HCT116 (cell line): ENCODE measurements around the gene SLC35G4. TPM values are rescaled to one million over a fixed set of nuclear protein-coding genes. Genes with fewer than 3 reads are reported as not detected.

Experiments used
- ATAC-seq: fragments of 200-7000 bp; cut with Tn5 transposase; 2 replicates; pipeline ENCODE4 v1.9.1; 2020; ENCODE audit warnings: mild to moderate bottlenecking, moderate library complexity
- BruUV-seq: library from RNA; stranded (reverse); fragments of 400-500 nt; replicated peaks from 2 replicates; lab custom pipeline; 2021; lab: Mats Ljungman, UMichigan
- CTCF ChIA-PET: fragments of 300-600 bp; sonication (Branson Sonifier 250); formaldehyde crosslinking; loops from one replicate; lab custom pipeline; 2021; ENCODE audit warnings: antibody characterized with exemption; lab: Charles Lee
- POLR2A ChIA-PET: fragments of 300-600, 350-600 bp; sonication (Branson Sonifier 250); formaldehyde crosslinking; loops from one replicate; lab custom pipeline; 2021; ENCODE audit warnings: antibody characterized with exemption; lab: Charles Lee
- RAD21 ChIA-PET, 2 experiments: fragments of 300-600 bp; sonication (Branson Sonifier 250); formaldehyde crosslinking; loops; one replicate each; lab custom pipeline; 2023; ENCODE audit warnings: low total read pairs in 2 of 2; ENCODE audit not compliant: uncharacterized antibody in 2 of 2, unreplicated experiment in 2 of 2, low non-redundant PET in 1 of 2; lab: Charles Lee
- DNase-seq: peaks from one replicate; pipeline ENCODE4 v3.0.0-alpha.2; 2010; ENCODE audit warnings: low read depth, low spot score
- H2AFZ ChIP-seq: fragments of 200-600 bp; shearing (Covaris generic), sonication (generic); 2 replicates; pipeline ENCODE4 v1.6.1; 2017; ENCODE audit warnings: low read depth, mixed run types, mixed read lengths, antibody characterized with exemption, low read length; ENCODE audit not compliant: poor library complexity, severe bottlenecking
- H3K27ac ChIP-seq: 2 replicates; pipeline ENCODE4 v1.5.1; 2012; ENCODE audit warnings: low read depth, low read length
- H3K27me3 ChIP-seq: fragments of 200-600 bp; sonication (generic); 2 replicates; pipeline ENCODE4 v1.6.1; 2016; ENCODE audit warnings: mixed run types, low read length, mixed read lengths; ENCODE audit not compliant: insufficient read depth
- H3K36me3 ChIP-seq, 2 experiments: fragments of 200-500 bp in 1 of 2; fragments of 200-600 bp in 1 of 2; sonication (Bioruptor generic) in 1 of 2; sonication (generic) in 1 of 2; 2 replicates each; pipeline versions ENCODE4 v1.5.1 to v1.6.1; 2014 to 2016; ENCODE audit warnings: low read length in 2 of 2, inconsistent platforms in 1 of 2, mixed read lengths in 1 of 2, mixed run types in 1 of 2; ENCODE audit not compliant: insufficient read depth in 2 of 2, control insufficient read depth in 1 of 2
- H3K4me1 ChIP-seq, 2 experiments: fragments of 200-600 bp in 1 of 2; sonication (generic) in 1 of 2; 2 replicates each; pipeline versions ENCODE4 v1.5.1 to v1.6.1; 2012 to 2017; ENCODE audit warnings: low read length in 2 of 2, inconsistent platforms in 1 of 2, mild to moderate bottlenecking in 1 of 2, mixed read lengths in 1 of 2, mixed run types in 1 of 2, moderate library complexity in 1 of 2; ENCODE audit not compliant: insufficient read depth in 2 of 2, control insufficient read depth in 1 of 2
- H3K4me2 ChIP-seq: fragments of 200-600 bp; sonication (generic); 2 replicates; pipeline ENCODE4 v1.6.1; 2017; ENCODE audit warnings: mixed run types, low read length, mixed read lengths
- H3K4me3 ChIP-seq, 2 experiments: fragments of 200-600 bp in 1 of 2; sonication (generic) in 1 of 2; replicated peaks in 1 of 2; 2 replicates each; pipeline ENCODE4 v1.5.1; 2011 to 2016; ENCODE audit warnings: low read length in 2 of 2, control low read depth in 1 of 2, low read depth in 1 of 2, mild to moderate bottlenecking in 1 of 2, mixed read lengths in 1 of 2, mixed run types in 1 of 2
- H3K79me2 ChIP-seq: fragments of 200-600 bp; sonication (generic); 2 replicates; pipeline ENCODE4 v1.6.1; 2017; ENCODE audit warnings: mild to moderate bottlenecking, mixed run types, low read length, moderate library complexity, mixed read lengths; ENCODE audit not compliant: insufficient read depth
- H3K9ac ChIP-seq: fragments of 200-600 bp; sonication (generic); 2 replicates; pipeline ENCODE4 v1.6.1; 2016; ENCODE audit warnings: low read length, mixed read lengths
- H3K9me2 ChIP-seq: fragments of 200-600 bp; sonication (generic), shearing (Covaris generic); 2 replicates; pipeline ENCODE4 v1.6.1; 2017; ENCODE audit warnings: mixed run types, mild to moderate bottlenecking, moderate library complexity; ENCODE audit not compliant: insufficient read depth
- H3K9me3 ChIP-seq, 2 experiments: fragments of 200-500 bp in 1 of 2; fragments of 200-600 bp in 1 of 2; sonication (Bioruptor generic) in 1 of 2; sonication (generic) in 1 of 2; 2 replicates each; pipeline ENCODE4 v1.6.1; 2014 to 2017; ENCODE audit warnings: low read length in 2 of 2, mixed read lengths in 2 of 2, inconsistent platforms in 1 of 2, low read depth in 1 of 2, mild to moderate bottlenecking in 1 of 2, mixed run types in 1 of 2, moderate library complexity in 1 of 2; ENCODE audit not compliant: control insufficient read depth in 1 of 2, insufficient read depth in 1 of 2
- H4K20me1 ChIP-seq: fragments of 200-600 bp; sonication (generic), shearing (Covaris generic); 2 replicates; pipeline ENCODE4 v1.6.1; 2017; ENCODE audit warnings: mixed run types, mild to moderate bottlenecking, moderate library complexity; ENCODE audit not compliant: insufficient read depth
- ATF3 ChIP-seq: IDR thresholded peaks from 2 replicates; pipeline ENCODE4 v1.6.1; 2012
- EGR1 ChIP-seq: IDR thresholded peaks from 2 replicates; pipeline ENCODE4 v1.6.1; 2012; ENCODE audit warnings: low read depth
- ELF1 ChIP-seq: IDR thresholded peaks from 2 replicates; pipeline ENCODE4 v1.6.1; 2012; ENCODE audit warnings: low read depth, borderline replicate concordance
- EZH2phosphoT487 ChIP-seq: fragments of 200-600 bp; IDR thresholded peaks from 2 replicates; pipeline ENCODE4 v1.6.1; 2018; ENCODE audit warnings: antibody characterized with exemption, borderline replicate concordance
- FOSL1 ChIP-seq: IDR thresholded peaks from 2 replicates; pipeline ENCODE4 v1.6.1; 2012; ENCODE audit warnings: low read depth
- MAX ChIP-seq: IDR thresholded peaks from 2 replicates; pipeline ENCODE4 v1.6.1; 2012
- POLR2A ChIP-seq: IDR thresholded peaks from 2 replicates; pipeline ENCODE4 v1.7.0; 2011; ENCODE audit warnings: borderline replicate concordance; ENCODE audit not compliant: insufficient read depth, insufficient read length; ENCODE audit errors: extremely low read depth
- RAD21 ChIP-seq: IDR thresholded peaks from 2 replicates; pipeline ENCODE4 v1.6.1; 2012; ENCODE audit warnings: low read depth, mild to moderate bottlenecking
- REST ChIP-seq: IDR thresholded peaks from 2 replicates; pipeline ENCODE4 v1.6.1; 2012; ENCODE audit warnings: low read depth
- SRF ChIP-seq: IDR thresholded peaks from 2 replicates; pipeline ENCODE4 v1.6.1; 2012; ENCODE audit warnings: low read depth
- YY1 ChIP-seq: IDR thresholded peaks from 2 replicates; pipeline ENCODE4 v1.6.1; 2011; ENCODE audit warnings: low read length, low read depth, moderate library complexity, mild to moderate bottlenecking; ENCODE audit not compliant: insufficient replicate concordance; ENCODE audit errors: extremely low read depth
- ZBTB33 ChIP-seq: IDR thresholded peaks from 2 replicates; pipeline ENCODE4 v1.6.1; 2011; ENCODE audit warnings: mild to moderate bottlenecking, low read length, moderate library complexity; ENCODE audit not compliant: insufficient replicate concordance; ENCODE audit errors: extremely low read depth
- ZNF274 ChIP-seq: fragments of 200-500 bp; sonication (Bioruptor generic); IDR thresholded peaks from 2 replicates; pipeline ENCODE4 v1.6.1; 2014; ENCODE audit warnings: mild to moderate bottlenecking, low read depth, low read length, inconsistent platforms
- intact Hi-C: fragments of 100-400 bp; cut with micrococcal nuclease; formaldehyde crosslinking; loops from 2 replicates; pipeline ENCODE4 v1.10.0; 2022
- total RNA-seq: library from RNA; stranded (reverse); gene quantifications from one replicate; pipeline ENCODE4 v1.2.1, GENCODE V29; 2021; ENCODE audit not compliant: unreplicated experiment

Gene SLC35G4
- total RNA-seq, 1 experiment from 2014 or later: not detected

- Histone ChIP-seq H3K36me3 (no peaks in the 10 kb centered on the region), H3K4me2 (no peak overlapping the region), H3K4me3 (no peak overlapping the region), H3K9me2 (no peaks in the 10 kb centered on the region), H3K9ac (no peak overlapping the region), H3K27ac (no peak overlapping the region), H3K79me2 (no peaks in the 10 kb centered on the region), H4K20me1 (no peaks in the 10 kb centered on the region), H3K9me3 (no peaks in the 10 kb centered on the region), H3K27me3 (peaks cover 61% of the 10 kb centered on the region), H3K4me1 (0 out of 4 replicates have a peak, but pooled peaks cover 0 to under 1% of the 10 kb centered on the region in 2 experiments), H2AFZ (no peak overlapping the region)
- ATAC-seq: no peak
- POLR2A ChIA-PET: no interaction called here
- intact Hi-C loops: loop anchor here (10.0 kb wide), 1 partner anchor 57 kb away; no protein-coding TSS in a partner anchor
- RAD21 ChIA-PET: no interaction called here
- no peak for DNase-seq
- TF ChIP-seq ZNF274 (no peak), MAX (no peak), REST (no peak), ATF3 (no peak), FOSL1 (no peak), EGR1 (no peak), ZBTB33 (no peak), YY1 (no peak), SRF (no peak), EZH2phosphoT487 (no peak), ELF1 (no peak), RAD21 (no peak), POLR2A (no peak)
- no TSS peak for BruUV-seq
- CTCF ChIA-PET: interaction anchor here (1.2 kb wide), 1 partner anchor 19 kb away, joined by 3 read pairs; no protein-coding TSS in a partner anchor
These were observed 37.2 kb upstream of the SLC35G4 start for GRCh38 chr18:11572201-11572600.
